HS-27A (cell line): Measurements from ENCODE around the gene GNA12.

Experiments used
- DNase-seq: peaks from one replicate; pipeline ENCODE4 v3.0.0-alpha.2; 2012; ENCODE audit warnings: low read depth, missing footprints

The GNA12 gene

GRCh38 chr7:2814946-2815874, 28.9 kb downstream of the GNA12 start:
- no peak for DNase-seq

DNA sequence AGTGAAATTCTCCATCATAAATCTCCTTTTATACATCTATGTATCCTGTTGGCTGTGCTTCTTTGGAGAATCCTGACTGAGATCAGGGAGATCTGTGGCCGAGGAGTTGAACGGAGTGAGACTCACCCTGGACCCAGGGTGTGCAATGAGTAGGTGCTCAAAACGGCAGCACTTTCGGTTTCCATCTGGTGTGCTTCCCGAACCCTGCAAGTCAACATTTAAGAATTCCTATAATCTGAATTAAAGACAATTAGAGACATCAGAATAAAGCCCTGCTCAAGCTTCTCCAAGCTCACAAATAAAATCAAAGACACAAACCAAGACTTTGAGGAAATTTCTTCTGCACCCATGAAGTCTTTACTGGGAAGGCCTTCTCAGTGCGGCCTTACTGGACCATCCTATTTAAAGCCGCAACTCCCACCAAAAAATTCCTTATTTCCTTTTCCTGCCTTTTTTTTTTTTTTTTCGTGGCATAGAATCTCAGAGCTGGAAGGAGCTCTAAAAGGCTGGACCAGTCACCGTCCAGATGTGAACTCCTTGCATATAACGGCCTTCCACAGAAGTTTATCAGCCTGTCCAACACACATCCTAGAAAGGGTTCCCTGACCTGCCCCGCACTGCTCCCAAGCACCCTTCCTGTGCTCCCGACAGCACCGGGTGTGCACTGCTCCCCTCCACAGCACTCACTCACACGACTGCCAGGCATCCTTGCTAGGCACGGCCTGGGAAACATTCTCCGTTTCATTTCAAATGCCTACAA, 29.7 kb downstream of the GNA12 start:
- no peak for DNase-seq

DNA sequence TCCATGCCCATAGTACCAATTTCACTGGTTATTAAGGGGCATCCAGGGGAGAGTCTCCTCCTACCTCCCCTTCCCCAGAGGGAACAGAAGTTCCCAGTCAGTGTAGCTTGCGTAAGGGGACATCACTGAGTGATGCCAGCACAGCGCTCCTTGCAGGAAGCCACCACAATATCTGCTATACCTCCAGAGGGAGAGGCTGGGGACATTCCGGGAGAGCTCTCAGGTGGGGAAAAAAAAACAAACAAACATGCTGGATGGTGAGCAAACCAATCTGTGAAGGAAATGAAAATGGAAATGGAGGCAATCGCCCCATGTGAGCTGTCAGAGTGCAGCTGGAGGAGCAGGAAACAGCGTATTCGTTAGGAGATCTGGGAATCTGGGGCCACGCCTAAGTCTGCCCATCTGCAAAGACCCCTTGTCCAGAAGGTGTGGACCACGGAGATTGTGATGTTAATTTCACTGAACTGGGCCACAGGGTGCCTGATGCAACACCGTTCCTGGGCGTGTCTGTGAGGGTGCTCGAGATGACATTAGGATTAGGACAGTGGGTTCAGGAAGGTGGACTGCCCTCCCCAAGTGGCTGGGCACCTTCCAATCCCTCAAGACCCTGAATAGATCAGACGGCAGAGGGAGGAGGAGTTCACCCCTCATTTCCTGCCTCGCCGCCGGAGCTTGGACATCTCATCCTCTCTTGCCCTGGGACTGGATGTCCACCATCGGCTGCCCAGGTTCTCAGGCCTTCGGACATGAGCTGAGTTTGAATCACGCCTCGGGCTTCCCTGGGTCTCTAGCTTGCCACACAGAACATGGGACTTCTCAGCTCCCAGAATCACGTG, 30.5 kb downstream of the GNA12 start:
- no peak for DNase-seq

GRCh38 chr7:2812831-2813230, 31.3 kb downstream of the GNA12 start:
- no peak for DNase-seq

GRCh38 chr7:2812114-2812487, 32.0 kb downstream of the GNA12 start:
- no peak for DNase-seq

GRCh38 chr7:2811476-2812113, 32.5 kb downstream of the GNA12 start:
- DNase-seq, result no peak

- no peak for DNase-seq
These were observed 33.3 kb downstream of the GNA12 start for GRCh38 chr7:2810682-2811415.

DNA sequence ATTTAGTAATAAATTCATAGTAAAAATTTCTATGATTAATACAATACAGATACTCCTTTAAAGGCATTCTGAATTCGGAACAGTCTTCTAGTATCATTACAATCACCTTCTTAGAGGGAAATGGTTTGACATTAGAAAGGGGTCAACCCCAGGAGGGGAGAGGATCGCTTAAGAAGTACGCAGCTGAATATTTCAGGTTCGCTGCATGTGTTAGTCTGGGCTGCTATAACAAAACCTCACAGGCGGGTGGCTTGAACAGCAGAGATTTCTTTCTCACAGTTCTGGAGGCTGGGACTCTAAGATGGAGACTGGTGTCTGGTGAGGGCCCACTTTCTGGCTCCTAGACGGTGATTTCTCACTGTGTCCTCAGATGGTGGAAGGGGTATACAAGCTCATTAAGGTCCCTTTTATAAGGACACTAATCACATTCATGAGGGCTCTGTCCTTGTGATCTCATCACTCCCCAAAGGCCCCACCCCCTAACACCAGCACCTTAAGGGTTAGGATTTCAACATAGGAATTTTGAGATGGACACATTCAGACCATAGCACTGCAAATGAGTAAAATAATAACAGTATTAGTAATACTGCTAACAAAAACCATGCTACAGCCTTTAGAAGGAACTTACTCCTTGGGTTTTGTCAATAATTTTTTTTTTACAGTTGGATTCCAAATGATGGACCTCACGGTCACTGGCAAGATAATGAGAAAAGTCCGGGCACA, 34.0 kb downstream of the GNA12 start:
- DNase-seq, result no peak

DNA sequence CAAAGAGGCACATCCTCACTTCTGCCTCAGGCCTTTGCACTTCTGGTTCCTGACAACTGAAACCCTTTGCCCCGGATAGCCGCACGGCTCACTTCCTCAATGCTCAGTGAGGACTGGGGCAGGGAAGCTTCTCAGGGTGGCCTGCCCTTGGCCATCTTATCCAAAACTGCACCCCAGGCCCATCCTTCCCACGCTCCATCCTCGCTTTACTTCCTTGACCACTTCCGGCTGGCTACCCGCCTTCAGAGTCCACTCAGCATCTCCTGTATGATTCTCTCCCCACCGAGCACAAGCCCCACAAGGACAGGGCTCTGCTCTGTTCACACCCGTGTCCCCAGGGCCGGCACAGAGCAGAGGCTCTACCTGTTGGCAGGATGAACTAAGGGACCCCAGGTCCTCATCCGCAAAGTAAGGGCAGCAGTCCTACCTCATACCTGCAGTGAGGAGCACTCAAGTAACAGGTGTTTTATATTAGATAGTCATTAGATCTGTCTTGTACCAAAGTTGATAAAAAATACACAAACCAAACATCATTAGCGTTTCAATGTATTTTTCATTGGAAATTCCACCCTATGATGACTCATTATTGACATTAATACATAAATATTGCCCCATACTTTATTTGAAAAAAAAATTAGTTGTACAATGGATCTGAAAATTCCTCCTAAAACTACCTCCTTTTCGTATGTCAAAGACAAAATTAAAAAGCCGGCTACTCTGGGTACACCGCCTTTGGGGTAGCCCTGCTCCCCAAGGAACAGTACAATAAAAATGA, 35.0 kb downstream of the GNA12 start:
- no peak for DNase-seq

- no peak for DNase-seq
These were observed 36.0 kb downstream of the GNA12 start for GRCh38 chr7:2807845-2808772.

DNA sequence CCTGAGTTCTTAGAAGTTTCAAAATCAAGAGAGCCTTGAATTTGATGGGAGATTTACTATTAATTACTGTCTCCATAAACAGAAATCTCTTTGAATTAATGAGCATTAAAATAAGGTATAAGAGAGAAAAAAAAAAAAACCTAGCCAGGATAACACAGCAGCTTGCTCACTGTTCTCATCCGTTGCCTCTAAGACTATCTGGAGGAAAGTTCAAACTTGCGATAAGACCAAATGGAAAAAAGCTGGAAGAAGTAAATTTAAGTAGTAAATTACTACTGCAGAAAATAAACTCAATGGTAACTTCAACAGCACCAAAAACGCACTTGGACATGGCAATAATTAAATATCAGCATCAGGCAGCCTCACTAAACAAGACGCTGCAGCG, 36.7 kb downstream of the GNA12 start:
- no peak for DNase-seq

DNA sequence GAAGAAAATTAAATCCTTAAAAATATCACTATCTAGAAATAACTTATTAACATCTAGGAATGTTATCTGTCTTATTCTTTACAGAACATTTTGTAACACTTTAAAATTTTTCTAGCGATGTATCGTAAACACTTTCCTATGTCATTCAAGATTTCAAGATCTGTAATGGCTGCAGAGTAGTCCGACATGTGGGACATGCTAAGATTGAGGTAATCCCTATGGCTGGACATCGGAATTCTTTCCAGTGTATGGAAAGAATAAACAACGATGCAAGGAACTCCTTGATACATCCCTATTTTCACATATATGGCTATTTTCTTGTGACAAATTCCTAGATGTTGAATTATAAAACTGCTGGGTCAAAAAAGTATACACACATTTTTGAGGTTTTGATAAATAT, 37.5 kb downstream of the GNA12 start:
- DNase-seq, result no peak

DNA sequence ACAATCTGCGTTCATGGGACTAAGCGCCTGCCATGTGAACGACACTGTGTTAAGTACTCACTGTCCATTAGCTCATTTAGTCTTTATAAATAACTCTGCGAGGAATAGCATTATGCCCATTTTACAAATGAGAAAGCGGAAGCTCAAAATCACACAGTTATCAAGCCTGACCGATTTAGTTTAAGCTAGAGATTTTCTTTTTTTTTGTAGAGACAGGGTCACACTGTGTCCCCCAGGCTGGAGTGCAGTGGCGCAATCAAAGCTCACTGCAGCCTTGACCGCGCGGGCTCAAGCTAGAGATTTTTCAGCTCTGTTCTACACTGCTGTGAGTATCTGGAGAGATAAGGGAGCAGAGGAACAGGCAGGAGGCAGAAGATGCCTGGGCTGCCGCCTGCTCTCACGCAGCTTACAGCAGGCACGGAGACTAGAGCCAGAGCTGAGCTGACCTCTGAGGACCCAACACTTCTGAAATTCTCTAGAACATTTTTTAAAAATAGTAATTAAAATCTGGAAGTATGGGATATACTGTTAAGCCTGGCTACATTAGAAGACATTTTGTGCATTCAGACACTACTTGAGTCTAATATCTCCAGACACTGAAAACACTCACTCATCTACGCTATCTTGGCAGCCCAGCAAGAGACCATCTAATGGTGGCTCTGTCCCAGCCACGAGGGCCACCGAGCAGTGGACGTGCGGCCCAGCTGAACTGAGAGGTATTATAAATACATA, 38.7 kb downstream of the GNA12 start:
- no peak for DNase-seq

GRCh38 chr7:2804227-2804763, 39.8 kb downstream of the GNA12 start:
- no peak for DNase-seq

DNA sequence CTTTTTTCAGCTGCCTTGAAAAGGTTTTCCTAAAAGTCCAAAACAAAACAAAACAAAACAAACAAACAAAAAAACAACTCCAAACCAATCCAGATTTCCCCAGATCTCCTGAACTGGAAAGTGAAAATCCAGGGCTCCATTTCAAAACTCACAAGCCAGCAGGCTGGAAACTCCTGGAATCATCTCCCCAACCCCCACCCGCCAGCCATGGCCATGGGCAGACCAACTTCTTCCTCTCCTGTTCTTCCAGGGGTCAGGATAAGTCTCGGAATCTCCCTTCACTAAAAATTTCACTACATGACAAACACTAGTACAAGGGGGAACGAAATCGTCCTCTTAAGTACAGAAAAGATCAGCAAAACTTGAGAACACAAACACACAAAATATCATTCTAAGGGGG, 40.4 kb downstream of the GNA12 start:
- no peak for DNase-seq

DNA sequence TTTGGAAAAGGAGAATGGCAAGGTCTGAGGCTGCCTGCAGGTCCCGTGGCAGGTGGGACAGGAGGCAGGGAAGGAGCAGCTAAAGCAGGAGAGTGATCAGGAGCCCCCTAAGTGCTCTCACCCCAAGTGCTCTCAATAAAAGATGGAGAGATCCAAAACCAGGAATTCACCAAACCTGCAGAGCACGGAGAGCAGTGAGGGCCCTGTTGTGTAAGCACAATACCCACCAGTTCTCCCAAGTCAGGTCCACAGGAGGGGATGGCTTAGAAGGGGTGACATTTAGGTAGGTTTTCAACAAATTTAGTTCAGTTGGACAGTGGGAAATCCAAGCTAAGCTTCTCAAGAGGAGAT, 40.8 kb downstream of the GNA12 start:
- no peak for DNase-seq

DNA sequence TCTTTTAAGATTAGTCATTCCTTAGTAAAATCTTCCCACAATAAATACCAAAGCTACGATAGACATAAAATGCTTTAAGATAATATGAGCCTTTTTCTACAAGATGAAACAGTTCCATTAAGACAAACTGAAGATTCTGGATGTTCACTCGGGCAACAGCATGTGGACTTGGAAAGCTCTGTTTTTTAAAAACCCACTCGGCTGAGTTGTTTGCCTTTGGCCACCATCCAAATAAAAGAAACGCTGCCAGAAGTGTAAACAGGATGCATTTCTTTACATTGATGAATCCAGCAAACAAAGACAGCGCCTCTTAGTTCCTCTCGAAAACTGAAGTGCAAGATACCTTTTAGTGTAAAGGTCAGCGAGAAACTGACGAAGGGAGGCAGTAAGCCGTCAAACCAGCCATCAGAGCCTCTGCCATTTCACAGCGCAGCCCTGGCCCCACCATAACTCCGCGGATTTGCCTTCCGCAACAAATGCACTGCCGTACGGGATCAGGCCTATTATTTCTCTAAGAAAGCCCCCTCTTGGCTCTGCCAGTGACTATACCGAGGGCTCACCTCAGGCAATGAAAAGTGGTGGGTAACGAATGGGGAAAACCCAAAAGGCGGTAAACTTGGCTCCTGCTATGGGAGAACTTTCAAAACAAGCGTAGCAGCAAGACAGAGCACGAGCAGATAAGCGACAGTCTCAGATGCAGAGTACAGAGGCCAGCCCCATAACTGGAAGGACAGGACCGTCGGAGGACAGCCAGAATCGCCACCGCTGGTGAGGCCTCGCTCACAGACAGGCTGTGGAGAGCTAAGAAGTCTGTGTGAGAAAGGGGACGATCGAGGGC, 41.4 kb downstream of the GNA12 start:
- no peak for DNase-seq
